ENCODE results near the gene MYLK.

The MYLK gene

GRCh38 chr3:123843668-123844067, 40.5 kb downstream of the MYLK start:
- H3K4me1 ChIP-seq (ENCODE audit: insufficient read depth, poor library complexity, severe bottlenecking), result no peaks in the 10 kb centered on the region
- DNase-seq (ENCODE audit: low spot score) (no peak), ATAC-seq (ENCODE audit: low read depth) (no peak)
- no peak overlapping the region for H3K4me3 ChIP-seq (ENCODE audit: severe bottlenecking)
- no peaks in the 10 kb centered on the region for H3K36me3 ChIP-seq (ENCODE audit: low read depth)
- H3K27ac ChIP-seq (ENCODE audit: poor library complexity, severe bottlenecking), result no peak overlapping the region
- TF ChIP-seq CTCF (IDR thresholded peaks at IDR 0.05; ENCODE audit: poor library complexity, severe bottlenecking), result no peak
- H3K27me3 ChIP-seq (ENCODE audit: insufficient read depth, poor library complexity, severe bottlenecking), result no peaks in the 10 kb centered on the region
- H3K9me3 ChIP-seq (ENCODE audit: severe bottlenecking), result peaks cover 17% of the 10 kb centered on the region

- ATAC-seq (ENCODE audit: low read depth) (no peak), DNase-seq (ENCODE audit: low spot score) (no peak)
- Histone ChIP-seq H3K4me3 (ENCODE audit: severe bottlenecking) (no peak overlapping the region), H3K4me1 (ENCODE audit: insufficient read depth, poor library complexity, severe bottlenecking) (no peaks in the 10 kb centered on the region), H3K9me3 (ENCODE audit: severe bottlenecking) (peaks cover 14% of the 10 kb centered on the region), H3K27ac (ENCODE audit: poor library complexity, severe bottlenecking) (no peak overlapping the region), H3K36me3 (ENCODE audit: low read depth) (no peaks in the 10 kb centered on the region), H3K27me3 (ENCODE audit: insufficient read depth, poor library complexity, severe bottlenecking) (no peaks in the 10 kb centered on the region)
- no peak for TF ChIP-seq CTCF (IDR thresholded peaks at IDR 0.05; ENCODE audit: poor library complexity, severe bottlenecking)
These were observed 41.4 kb downstream of the MYLK start for GRCh38 chr3:123842711-123843110.

- DNase-seq (ENCODE audit: low spot score), result no peak
- Histone ChIP-seq H3K36me3 (ENCODE audit: low read depth) (no peaks in the 10 kb centered on the region), H3K9me3 (ENCODE audit: severe bottlenecking) (peaks cover 9% of the 10 kb centered on the region), H3K27ac (ENCODE audit: poor library complexity, severe bottlenecking) (no peak overlapping the region), H3K4me1 (ENCODE audit: insufficient read depth, poor library complexity, severe bottlenecking) (no peaks in the 10 kb centered on the region), H3K4me3 (ENCODE audit: severe bottlenecking) (no peak overlapping the region), H3K27me3 (ENCODE audit: insufficient read depth, poor library complexity, severe bottlenecking) (no peaks in the 10 kb centered on the region)
- ATAC-seq (ENCODE audit: low read depth), result no peak
- TF ChIP-seq CTCF (IDR thresholded peaks at IDR 0.05; ENCODE audit: poor library complexity, severe bottlenecking), result no peak
These were observed 42.5 kb downstream of the MYLK start for GRCh38 chr3:123841476-123842238.

- Histone ChIP-seq H3K27me3 (ENCODE audit: insufficient read depth, poor library complexity, severe bottlenecking) (no peaks in the 10 kb centered on the region), H3K4me3 (ENCODE audit: severe bottlenecking) (no peak overlapping the region), H3K36me3 (ENCODE audit: low read depth) (no peaks in the 10 kb centered on the region), H3K27ac (ENCODE audit: poor library complexity, severe bottlenecking) (no peak overlapping the region), H3K4me1 (ENCODE audit: insufficient read depth, poor library complexity, severe bottlenecking) (no peaks in the 10 kb centered on the region), H3K9me3 (ENCODE audit: severe bottlenecking) (peaks cover 9% of the 10 kb centered on the region)
- no peak for ATAC-seq (ENCODE audit: low read depth)
- no peak for DNase-seq (ENCODE audit: low spot score)
- no peak for TF ChIP-seq CTCF (IDR thresholded peaks at IDR 0.05; ENCODE audit: poor library complexity, severe bottlenecking)
These were observed 43.2 kb downstream of the MYLK start for GRCh38 chr3:123840961-123841360.

- no peak for ATAC-seq (ENCODE audit: low read depth)
- H3K9me3 ChIP-seq (ENCODE audit: severe bottlenecking), result peaks cover 9% of the 10 kb centered on the region
- peaks cover 23% of the 10 kb centered on the region for H3K4me1 ChIP-seq (ENCODE audit: insufficient read depth, poor library complexity, severe bottlenecking)
- H3K4me3 ChIP-seq (ENCODE audit: severe bottlenecking), result no peak overlapping the region
- no peak for TF ChIP-seq CTCF (IDR thresholded peaks at IDR 0.05; ENCODE audit: poor library complexity, severe bottlenecking)
- no peaks in the 10 kb centered on the region for H3K27me3 ChIP-seq (ENCODE audit: insufficient read depth, poor library complexity, severe bottlenecking)
- no peak overlapping the region for H3K27ac ChIP-seq (ENCODE audit: poor library complexity, severe bottlenecking)
- H3K36me3 ChIP-seq (ENCODE audit: low read depth), result no peaks in the 10 kb centered on the region
- DNase-seq (ENCODE audit: low spot score), result no peak
These were observed 46.3 kb downstream of the MYLK start for GRCh38 chr3:123837858-123838257.

Measured in RWPE2 (cell line).